GM21576 (cell line): Measurements from ENCODE around the gene TMPRSS13.
"Not testable (repeated sequence)": the region's sequence is repeated elsewhere in the genome, so short reads cannot be mapped to it uniquely, and the experiment has no call there.

Source experiments
- ATAC-seq: cut with Tn5 transposase; IDR thresholded peaks from one replicate; pipeline ENCODE4 v1.9.1; 2021; ENCODE audit warnings: mild to moderate bottlenecking, moderate library complexity; ENCODE audit not compliant: unreplicated experiment

TMPRSS13 gene

DNA sequence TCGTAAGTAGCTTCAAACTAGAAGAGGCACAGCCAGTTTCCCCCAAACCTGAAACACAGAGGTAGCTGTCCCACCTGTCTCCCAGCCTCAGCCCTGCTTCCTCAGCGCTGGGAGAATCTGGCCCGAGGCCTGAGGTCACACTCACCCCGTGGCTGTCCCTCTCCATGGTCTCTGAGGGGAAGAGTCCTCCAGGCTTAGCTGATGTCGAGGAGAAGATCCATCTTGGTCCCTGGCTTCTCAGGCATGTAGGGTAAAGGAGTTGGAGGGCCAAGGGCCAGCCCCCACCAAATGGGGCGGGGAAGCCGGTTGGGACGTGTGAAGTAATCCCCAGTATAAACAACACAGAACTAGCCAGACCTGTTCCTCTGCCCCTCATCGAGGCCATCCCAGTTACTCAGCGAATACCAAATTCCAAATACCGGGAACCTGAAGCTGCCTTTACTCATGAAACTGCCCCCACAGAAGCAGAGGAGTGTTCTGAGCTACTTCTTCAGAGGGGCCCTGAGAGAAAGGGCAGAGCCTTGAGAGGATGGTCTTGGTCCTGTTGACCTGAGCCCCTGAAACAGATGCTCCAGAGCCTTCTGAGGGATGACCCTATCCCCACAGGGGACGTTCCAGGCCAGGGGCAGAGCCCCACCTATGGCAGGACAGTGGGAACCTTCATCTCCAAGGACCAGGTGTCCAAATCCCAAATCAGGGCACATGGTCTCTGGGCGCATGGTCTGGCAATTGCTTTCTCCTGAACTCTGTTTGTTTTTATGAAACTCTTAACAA is at the start of gene TMPRSS13:
Gene TMPRSS13 (minus strand): TSS at position 261 of the 774 bp plus-strand sequence. CDS start 95 bp downstream, at position 166.
- ATAC-seq: no peak

DNA sequence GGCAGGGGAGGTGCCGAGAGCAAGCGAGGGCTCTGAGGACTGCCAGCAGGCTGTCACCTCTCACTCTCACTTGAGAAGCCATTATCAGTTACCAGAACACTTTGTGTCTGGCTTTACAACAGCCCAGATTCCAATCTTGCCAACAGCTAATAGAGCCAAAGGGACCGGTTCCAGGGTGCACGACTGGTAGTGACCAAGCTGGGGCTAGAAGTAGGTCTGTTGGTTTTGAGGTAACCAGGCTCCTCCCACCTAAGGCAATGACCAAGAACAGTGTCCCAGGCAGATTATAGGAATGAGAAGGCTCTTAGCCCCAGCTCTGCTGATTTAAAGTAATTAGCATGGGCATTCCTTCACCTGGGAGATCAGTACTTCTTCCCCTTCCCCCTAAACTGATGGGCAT is 49.8 kb upstream of the TMPRSS13 start:
- no peak for ATAC-seq

DNA sequence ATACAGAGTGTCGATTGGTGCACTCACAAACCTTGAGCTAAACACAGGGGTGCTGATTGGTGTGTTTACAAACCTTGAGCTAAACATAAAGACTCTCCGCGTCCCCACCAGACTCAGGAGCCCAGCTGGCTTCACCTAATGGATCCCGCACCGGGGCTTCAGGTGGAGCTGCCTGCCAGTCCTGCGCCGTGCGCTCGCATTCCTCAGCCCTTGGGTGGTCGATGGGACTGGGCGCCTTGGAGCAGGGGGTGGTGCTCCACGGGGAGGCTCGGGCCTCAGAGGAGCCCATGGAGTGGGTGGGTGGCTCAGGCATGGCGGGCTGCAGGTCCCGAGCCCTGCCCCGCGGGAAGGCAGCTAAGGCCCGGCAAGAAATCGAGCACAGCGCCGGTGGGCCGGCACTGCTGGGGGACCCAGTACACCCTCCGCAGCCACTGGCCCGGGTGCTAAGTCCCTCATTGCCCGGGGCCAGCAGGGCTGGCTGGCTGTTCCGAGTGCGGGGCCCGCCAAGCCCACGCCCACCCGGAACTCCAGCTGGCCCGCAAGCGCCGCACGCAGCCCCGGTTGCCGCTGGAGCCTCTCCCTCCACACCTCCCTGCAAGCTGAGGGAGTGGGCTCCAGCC is 49.2 kb upstream of the TMPRSS13 start:
- ATAC-seq: not testable (repeated sequence)

DNA sequence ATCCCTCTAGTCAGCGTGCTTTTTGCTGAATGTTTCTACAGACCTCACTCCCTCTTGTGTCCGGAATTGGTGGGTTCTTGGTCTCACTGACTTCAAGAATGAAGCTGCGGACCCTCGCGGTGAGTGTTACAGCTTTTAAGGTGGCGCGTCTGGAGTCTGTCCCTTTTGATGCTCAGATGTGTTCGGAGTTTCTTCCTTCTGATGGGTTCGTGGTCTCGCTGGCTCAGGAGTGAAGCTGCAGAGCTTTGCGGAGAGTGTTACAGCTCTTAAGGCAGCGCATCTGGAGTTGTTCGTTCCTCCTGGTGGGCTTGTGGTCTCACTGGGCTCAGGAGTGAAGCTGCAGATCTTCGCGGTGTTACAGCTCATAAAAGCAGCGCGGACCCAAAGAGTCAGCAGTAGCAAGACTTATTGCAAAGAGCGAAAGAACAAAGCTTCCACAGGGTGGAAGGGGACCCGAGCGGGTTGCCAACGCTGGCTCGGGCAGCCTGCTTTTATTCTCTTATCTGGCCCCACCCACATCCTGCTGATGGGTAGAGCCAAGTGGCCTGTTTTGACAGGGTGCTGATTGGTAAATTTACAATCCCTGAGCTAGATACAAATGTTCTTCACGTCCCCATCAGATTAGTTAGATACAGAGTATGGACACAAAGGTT is 48.5 kb upstream of the TMPRSS13 start:
- not testable (repeated sequence) for ATAC-seq

DNA sequence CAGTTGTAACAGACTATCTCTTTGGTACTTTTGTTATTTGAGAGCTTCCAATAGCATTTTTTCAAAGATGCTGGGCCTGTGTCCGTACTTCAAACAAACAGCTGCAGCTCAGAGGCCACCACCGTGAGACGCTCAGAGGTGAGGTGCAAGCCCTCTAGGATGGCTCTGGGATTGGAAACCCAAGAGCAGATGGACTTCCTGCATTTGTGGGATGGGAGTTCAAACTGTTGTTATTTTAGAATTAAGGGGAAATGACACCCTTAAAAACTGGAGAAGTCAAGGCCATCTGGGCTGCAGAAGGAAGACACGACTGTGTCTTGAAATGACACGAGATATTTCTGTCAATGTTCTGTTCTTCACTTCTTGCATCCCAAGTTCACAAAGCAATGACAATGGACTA is 47.8 kb upstream of the TMPRSS13 start:
- no peak for ATAC-seq

DNA sequence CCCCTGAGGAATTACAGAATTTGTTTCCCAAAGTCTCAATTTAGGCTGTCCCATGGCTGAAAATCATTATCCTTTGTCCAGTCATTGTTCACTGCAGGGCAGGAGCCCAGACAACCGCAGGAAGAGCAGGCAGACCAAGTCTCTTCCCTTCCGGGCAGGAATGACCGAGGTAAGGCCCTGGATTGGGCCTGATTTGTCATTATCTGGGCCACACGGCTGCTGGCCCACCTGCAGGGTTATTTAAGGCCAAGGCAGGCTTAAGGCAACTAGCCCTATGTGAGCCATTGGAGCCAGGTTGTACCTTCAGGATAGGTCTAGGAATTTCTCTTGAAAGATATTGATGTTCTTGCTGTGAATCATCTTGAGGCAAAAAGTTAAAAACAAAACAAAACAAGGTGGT is 47.2 kb upstream of the TMPRSS13 start:
- ATAC-seq: no peak

DNA sequence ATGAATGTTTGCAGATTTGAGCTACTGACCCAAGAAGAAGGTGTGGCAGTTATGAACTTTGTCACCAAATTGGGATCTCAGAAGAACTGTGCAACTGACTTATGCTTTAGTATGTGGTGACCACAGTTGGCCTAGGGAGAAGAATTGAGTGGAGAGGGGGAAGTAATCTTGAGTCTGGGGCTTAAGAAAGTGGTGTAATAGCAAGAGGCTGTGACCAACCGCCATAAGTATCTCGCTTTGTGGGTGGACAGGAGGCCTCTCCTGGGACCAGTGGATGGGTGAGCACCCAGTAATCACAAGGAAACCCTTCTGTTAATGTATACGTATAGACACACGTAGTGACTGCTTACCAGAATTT is 44.3 kb upstream of the TMPRSS13 start:
- no peak for ATAC-seq

DNA sequence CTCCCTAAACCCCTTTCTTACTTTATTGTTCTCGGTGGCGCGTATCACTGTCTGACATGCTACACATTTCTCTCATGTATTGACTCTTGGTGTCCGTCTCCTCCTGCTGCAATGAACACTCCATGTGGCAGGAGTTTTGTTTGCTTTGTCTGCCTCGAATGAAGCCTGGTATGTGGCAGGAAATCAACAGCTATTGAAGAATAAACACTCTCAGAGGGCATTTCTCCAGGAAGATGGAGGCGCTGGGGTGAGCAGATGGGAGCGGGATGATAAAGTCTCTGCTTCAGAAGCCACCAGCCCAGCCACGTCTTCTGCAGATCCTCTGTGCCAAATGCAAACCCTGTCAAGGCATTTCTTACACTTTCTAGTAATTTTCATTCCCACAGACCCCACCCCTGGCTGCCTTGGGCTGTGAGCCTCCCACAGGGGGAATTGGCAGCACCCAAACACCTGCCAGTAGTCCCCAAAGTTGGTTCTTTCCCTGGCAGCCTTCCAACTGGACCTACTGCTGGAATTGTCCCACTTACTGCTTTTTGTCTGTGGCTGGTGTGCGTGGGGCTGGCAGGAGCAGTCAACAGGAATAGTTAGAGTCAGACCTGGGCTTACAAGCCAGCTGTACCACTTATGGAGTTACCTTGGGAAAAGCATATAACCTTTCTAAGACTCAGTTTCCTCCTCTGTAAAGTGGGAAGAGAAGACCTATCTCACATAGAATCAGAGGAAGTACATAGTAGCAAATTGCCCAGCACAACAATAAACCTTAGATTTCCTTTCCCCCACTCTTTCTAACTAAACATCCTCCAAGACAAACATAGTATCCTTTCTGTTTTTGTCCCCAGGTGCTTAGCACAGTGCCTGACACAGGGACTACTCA is 43.7 kb upstream of the TMPRSS13 start:
- ATAC-seq: no peak

DNA sequence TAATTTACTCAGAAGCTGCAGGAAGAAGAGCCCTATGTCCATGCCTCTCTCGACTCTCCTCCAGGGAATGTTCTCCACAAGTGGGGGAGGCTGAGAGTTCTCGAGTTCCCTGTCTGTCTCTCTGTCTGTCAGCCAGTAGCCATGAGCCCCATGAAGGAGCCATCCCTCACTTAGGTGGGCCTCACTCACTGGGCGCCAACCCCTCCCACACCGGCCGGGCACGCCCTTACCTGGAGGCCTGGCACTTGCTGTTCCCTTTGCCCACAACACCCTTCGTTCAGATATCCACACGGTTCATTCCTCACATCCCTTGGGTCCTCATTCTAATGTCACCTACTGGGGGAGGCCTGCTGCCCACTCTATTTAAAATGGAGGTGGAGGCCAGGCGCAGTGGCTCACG is 42.8 kb upstream of the TMPRSS13 start:
- ATAC-seq: no peak

DNA sequence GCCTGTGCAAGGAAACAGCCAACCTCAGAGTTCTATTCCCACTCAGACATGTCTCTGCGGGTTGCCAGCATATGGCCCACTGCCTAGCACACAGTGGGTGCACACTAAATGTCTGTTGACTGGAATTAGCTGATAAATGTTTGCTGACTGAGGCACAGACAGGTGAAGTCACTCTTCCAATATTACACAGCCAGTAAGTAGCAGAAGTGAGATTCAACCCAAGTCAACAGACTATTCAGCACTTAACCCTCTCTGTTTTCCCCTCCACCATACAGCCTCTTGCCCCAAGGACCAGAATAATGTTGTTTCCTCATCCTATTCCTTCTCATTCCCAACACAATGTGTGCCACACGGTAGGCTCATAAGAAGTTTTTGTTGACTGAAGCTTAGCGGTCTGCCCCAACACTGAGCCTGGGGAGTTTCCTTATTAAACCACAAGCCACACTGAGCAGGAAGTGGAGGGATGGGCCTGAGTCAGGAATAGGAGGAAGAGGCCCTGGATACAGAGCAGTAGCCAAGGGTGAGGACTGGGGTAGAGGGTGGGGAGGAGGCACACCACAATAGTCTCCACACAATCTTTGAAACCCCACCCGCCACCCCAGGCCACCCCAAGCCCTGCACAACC is 41.3 kb upstream of the TMPRSS13 start:
- no peak for ATAC-seq

DNA sequence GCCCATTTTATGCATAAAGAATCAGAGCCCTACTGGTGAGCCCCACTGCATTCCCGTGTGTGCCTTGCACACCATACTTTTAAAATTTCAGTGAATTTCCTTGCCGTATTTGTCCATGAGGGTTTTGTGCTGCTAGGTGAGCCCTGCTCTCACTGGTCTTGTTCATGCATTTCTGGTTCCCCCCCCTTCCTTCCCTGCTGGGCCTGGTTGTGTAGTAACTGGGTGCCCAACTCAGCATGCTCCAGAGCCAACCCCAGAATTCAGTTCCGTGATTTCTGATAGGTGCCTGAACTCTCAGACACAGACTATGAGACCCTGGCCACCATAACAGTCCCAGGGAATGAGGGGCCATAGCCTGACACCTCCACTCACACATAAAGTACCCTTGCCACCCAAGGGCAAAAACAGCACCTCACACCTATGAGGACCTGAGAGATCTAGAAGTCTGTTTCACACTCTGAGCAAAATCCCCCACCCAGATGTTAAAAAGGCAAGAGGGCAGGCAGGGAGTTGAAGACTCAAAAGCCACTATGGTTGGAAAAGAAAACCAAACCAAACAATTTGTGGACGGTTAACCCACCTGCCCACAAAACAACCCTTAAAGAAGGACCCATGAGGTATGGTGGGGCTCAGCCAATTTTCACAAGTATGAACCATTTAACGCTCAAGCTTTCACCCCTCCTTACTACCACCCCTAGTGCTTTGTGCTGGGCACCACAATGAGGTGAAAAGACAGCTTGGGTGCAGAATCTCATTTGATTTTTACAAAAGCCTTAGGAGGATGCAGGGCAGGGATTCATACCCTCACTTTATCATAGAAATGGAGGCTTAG is 40.2 kb upstream of the TMPRSS13 start:
- ATAC-seq: no peak

DNA sequence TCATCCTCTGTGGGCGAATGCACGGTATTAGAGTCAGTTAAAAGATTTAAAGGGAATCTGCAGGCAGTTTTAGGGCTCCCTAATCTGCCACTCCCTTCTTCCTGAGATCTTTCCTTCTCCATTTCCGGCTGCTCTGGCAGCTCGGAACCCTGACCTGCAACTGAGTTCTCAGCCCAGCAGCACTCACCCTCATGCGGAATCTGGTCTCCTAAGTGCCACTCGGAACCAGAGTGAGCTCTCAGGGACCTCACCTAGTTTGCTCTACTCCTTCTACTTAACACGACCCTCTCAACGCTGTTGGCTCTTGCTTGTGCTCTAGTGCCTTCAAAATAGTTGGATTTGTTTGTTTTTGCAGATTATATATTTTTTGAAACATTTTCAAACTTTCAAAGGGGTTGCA is 37.7 kb upstream of the TMPRSS13 start:
- no peak for ATAC-seq

DNA sequence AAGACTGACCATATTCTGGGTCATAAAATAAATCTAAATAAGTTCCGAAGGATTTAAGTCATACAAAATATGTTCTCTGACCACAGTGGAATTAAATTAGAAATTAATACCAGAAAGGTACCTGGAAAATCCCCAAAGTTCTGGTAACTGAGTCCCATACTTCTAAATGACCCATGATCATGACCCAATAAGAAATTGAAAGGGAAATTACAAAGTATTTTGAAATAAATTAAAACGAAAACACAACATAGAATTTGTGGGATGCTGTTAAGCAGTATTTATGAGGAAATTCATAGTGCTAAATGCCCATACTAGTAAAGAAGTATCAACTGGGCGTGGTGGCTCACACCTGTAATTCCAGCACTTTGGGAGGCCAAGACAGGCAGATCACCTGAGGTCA is 33.6 kb upstream of the TMPRSS13 start:
- ATAC-seq: no peak

DNA sequence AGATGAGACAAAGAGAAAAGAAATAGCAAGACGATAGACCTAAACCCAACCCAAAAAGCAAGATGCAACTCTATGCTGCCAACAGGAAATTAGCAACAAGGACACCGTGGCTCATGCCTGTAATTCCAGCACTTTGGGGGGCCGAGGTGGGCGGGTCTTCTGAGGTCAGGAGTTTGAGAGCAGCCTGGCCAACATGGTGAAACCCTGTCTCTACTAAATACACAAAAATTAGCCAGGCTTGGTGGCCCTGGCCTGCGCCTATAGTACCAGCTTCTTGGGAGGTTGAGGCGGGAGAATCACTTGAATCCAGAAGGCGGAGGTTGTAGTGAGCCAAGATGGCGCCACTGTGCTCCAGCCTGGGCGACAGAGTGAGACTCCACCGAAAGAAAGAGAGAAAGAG is 32.7 kb upstream of the TMPRSS13 start:
- ATAC-seq: no peak

DNA sequence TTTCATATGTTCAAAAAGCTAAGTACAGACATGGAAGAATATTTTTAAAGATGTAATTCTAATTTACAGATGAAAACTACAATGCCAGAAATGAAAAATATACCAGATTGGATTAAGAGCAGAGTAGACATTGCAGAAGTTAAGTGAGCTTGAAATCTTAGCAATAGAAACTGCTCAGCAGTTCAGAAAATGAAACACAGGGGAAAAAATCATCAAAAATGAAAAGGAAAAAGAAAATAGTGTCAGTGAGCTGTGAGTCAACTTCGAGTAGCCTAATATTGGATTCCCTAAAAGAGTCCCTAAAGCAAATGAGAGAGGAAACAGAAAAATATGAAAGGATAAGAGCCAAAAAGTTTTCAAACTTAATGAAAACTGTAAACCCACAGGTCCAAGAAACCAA is 31.2 kb upstream of the TMPRSS13 start:
- no peak for ATAC-seq

DNA sequence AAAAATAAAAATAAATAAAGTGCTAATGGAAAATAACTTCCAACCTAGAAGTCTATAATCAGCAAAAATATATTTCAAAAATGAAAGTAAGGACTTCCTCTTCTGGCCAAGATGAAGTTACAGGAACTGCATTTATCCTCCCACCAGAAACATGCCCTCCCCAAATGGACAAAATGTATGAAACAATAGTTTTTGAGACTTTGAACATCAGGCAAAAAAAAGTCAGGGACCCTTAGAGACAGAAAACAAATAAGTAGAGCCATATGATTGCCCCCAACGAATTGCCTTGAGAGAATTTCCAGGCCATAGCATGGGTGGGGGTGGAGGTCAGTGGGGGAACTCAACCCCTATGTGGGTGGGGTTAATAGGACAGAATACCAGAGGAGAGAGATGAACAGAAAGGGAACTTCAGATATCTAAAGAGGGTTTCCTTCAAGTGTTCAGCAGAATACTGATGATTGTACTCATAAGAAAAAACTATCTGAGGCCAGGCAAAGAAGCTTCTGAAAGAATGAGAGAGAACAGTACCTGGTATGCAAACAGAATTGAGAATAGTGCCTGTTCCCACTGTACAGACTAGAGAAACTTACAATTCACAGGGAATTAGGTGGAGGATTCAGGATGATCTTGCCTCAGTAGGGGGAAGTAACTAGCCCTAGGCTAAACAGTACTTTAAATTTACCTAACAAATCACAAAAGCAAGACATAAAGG is 30.4 kb upstream of the TMPRSS13 start:
- no peak for ATAC-seq

DNA sequence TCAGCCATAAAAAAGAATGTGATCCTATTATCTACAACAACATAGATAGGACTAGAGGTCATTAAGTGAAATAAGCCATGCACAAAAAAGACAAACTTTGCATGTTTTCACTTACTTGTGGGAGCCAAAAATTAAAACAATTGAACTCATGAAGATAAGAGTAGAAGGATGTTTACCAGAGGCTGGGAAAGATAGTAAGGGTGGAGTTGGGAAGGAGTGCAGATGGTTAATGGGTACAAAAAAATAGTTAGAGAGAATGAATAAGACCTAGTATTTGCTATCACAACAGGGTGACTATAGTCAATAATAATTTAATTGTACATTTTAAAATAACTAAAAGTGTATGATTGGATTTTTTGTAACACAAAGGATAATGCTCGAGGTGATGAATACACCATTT is 29.7 kb upstream of the TMPRSS13 start:
- no peak for ATAC-seq

DNA sequence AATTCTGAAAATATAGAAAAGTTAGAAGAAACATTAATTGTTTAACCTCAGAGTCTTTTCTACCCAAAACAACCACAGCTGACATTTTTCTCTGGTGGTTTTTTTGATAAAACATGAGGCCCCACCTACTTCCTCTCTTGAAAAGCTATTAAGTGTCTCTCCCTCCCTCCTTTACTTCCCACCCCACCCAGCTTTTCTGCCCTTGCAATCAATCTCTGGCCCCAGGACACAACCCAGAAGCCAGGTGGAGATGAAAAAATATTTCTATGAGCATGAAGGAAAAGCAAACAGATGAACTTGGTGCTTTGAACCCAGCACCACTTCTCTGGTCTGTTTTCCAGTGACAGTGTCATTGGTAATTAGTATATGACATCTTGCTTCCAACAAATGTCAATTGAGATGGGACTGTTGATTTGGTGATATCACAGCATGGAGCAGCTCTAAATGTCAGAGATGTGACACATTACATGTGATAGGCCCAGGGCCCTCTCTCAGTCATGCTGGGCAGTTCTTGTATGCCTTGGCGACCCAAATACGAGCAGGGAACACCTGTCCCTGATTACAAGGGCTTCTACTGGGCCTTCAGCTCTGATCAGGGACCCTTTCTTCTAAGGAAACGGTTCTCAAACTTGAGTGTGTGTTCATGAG is 23.9 kb upstream of the TMPRSS13 start:
- ATAC-seq: no peak
